ENCODE results near the gene DNAJB6.

The DNAJB6 gene

GRCh38 chr7:157464111-157464970, 127.5 kb downstream of the DNAJB6 start:
- DNase-seq (ENCODE audit: low spot score) (no peak), FAIRE-seq (no peak)

GRCh38 chr7:157464971-157465886, 128.4 kb downstream of the DNAJB6 start:
- FAIRE-seq (no peak), DNase-seq (ENCODE audit: low spot score) (no peak)

- DNase-seq (ENCODE audit: low spot score) (no peak), FAIRE-seq (no peak)
These were observed 129.4 kb downstream of the DNAJB6 start for GRCh38 chr7:157465891-157466866.

- DNase-seq (ENCODE audit: low spot score) (no peak), FAIRE-seq (no peak)
These were observed 130.1 kb downstream of the DNAJB6 start for GRCh38 chr7:157466867-157467261.
